GM12878 (cell line): ENCODE data around the gene DUSP8. TPM values are rescaled to one million over a fixed set of nuclear protein-coding genes. Genes with fewer than 3 reads are reported as not detected.

Experiments used
- ATAC-seq: fragments of 200-7000 bp; cut with Tn5 transposase; 3 replicates; pipeline ENCODE4 v1.9.1; 2020; ENCODE audit warnings: mild to moderate bottlenecking, moderate library complexity
- BruUV-seq: library from RNA; stranded (reverse); fragments of 400-500 nt; replicated peaks from 2 replicates; lab custom pipeline; 2021; lab: Mats Ljungman, UMichigan
- CTCF ChIA-PET: fragments of 300-600 bp; sonication (Branson Sonifier 250); formaldehyde crosslinking; extraction: SDS; loops from one replicate; lab custom pipeline; 2021; ENCODE audit warnings: inconsistent platforms; lab: Yijun Ruan, JAX
- POLR2A ChIA-PET: fragments of 350-600 bp; formaldehyde crosslinking; extraction: SDS; loops from one replicate; lab custom pipeline; 2021; ENCODE audit warnings: inconsistent platforms; lab: Charles Lee
- RAD21 ChIA-PET: fragments of 300-600 bp; sonication (Branson Sonifier 250); formaldehyde crosslinking; loops from one replicate; lab custom pipeline; 2023; ENCODE audit warnings: antibody characterized with exemption; ENCODE audit not compliant: unreplicated experiment; lab: Charles Lee
- SMC1A ChIA-PET: fragments of 300-600 bp; sonication (Branson Sonifier 250); formaldehyde crosslinking; loops from one replicate; lab custom pipeline; 2023; ENCODE audit not compliant: unreplicated experiment, uncharacterized antibody; lab: Charles Lee
- DNase-seq: peaks from one replicate; pipeline ENCODE4 v3.0.0-alpha.2; 2011; ENCODE audit warnings: low read depth, low spot score
- FAIRE-seq: peaks from 3 replicates; lab custom pipeline; 2011; peaks lifted over from hg19 to GRCh38; lab: Jason Lieb, UNC
- H2AFZ ChIP-seq: 2 replicates; pipeline ENCODE4 v1.6.0; 2011; ENCODE audit warnings: low read depth, low read length, control low read depth; ENCODE audit not compliant: control insufficient read depth
- H3K27ac ChIP-seq: 2 replicates; pipeline ENCODE4 v1.5.1; 2011; ENCODE audit warnings: control low read depth; ENCODE audit not compliant: control insufficient read depth, insufficient read depth
- H3K27me3 ChIP-seq, 2 experiments: replicated peaks in 1 of 2; 2 replicates each; pipeline versions ENCODE4 v1.6.0 to v1.6.1; 2011; ENCODE audit warnings: low read length in 1 of 2; ENCODE audit not compliant: control insufficient read depth in 2 of 2, insufficient read depth in 2 of 2
- H3K36me3 ChIP-seq, 2 experiments: 2 replicates each; pipeline ENCODE4 v1.5.1; 2011; ENCODE audit warnings: low read length in 1 of 2; ENCODE audit not compliant: control insufficient read depth in 2 of 2, insufficient read depth in 2 of 2
- H3K4me1 ChIP-seq: 2 replicates; pipeline ENCODE4 v1.6.1; 2011; ENCODE audit warnings: mild to moderate bottlenecking, low read length, moderate library complexity, mixed read lengths; ENCODE audit not compliant: control insufficient read depth, insufficient read depth
- H3K4me2 ChIP-seq: 2 replicates; pipeline ENCODE4 v1.6.0; 2011; ENCODE audit warnings: control low read depth; ENCODE audit not compliant: control insufficient read depth, insufficient read depth
- H3K4me3 ChIP-seq: fragments of 200-600 bp; sonication (generic); 2 replicates; pipeline ENCODE4 v1.5.1; 2016
- H3K79me2 ChIP-seq: 2 replicates; pipeline ENCODE4 v1.6.0; 2011; ENCODE audit warnings: low read length; ENCODE audit not compliant: control insufficient read depth, insufficient read depth
- H3K9ac ChIP-seq: 2 replicates; pipeline ENCODE4 v1.8.0; 2011; ENCODE audit warnings: low read length, control low read depth, mixed read lengths; ENCODE audit not compliant: control insufficient read depth, insufficient read depth
- H3K9me3 ChIP-seq: replicated peaks from 3 replicates; pipeline ENCODE4 v1.5.1; 2011; ENCODE audit warnings: mild to moderate bottlenecking, low read length; ENCODE audit not compliant: control insufficient read depth, insufficient read depth
- H4K20me1 ChIP-seq: 2 replicates; pipeline ENCODE4 v1.6.0; 2011; ENCODE audit not compliant: control insufficient read depth, insufficient read depth
- CHD1 ChIP-seq: IDR thresholded peaks from 2 replicates; pipeline ENCODE4 v1.6.1; 2012; ENCODE audit warnings: low read depth, low read length, improper control_type of control experiment
- CHD4 ChIP-seq: fragments of 200-600 bp; sonication (generic); IDR thresholded peaks from 2 replicates; pipeline ENCODE4 v1.6.1; 2016; ENCODE audit warnings: mild to moderate bottlenecking
- E2F8 ChIP-seq: fragments of 450-650 bp; IDR thresholded peaks from 2 replicates; pipeline ENCODE4 v1.6.1; 2018; ENCODE audit warnings: mild to moderate bottlenecking, low read depth, moderate library complexity; ENCODE audit not compliant: partially characterized antibody
- HDAC2 ChIP-seq: fragments of 200-600 bp; sonication (generic); IDR thresholded peaks from 2 replicates; pipeline ENCODE4 v1.6.1; 2017
- MAX ChIP-seq: IDR thresholded peaks from 2 replicates; pipeline ENCODE4 v1.6.1; 2012; ENCODE audit warnings: low read depth, low read length, improper control_type of control experiment
- NR2C1 ChIP-seq: fragments of 450-650 bp; IDR thresholded peaks from 2 replicates; pipeline ENCODE4 v1.6.1; 2017; ENCODE audit warnings: antibody characterized with exemption, mild to moderate bottlenecking, moderate library complexity
- NR2F1 ChIP-seq: fragments of 450-650 bp; conservative IDR thresholded peaks from 2 replicates; pipeline ENCODE4 v1.6.1; 2017; ENCODE audit warnings: mild to moderate bottlenecking
- POLR2AphosphoS2 ChIP-seq: IDR thresholded peaks from 2 replicates; pipeline ENCODE4 v1.6.1; 2011; ENCODE audit warnings: low read depth, mild to moderate bottlenecking, low read length, improper control_type of control experiment, moderate library complexity
- SMAD1 ChIP-seq: fragments of 450-650 bp; IDR thresholded peaks from 2 replicates; pipeline ENCODE4 v1.6.1; 2018; ENCODE audit warnings: mild to moderate bottlenecking, low read depth; ENCODE audit not compliant: partially characterized antibody
- STAT3 ChIP-seq: IDR thresholded peaks from 2 replicates; pipeline ENCODE4 v1.6.1; 2011; ENCODE audit warnings: low read depth, low read length, improper control_type of control experiment
- ZNF217 ChIP-seq: fragments of 450-650 bp; IDR thresholded peaks from 2 replicates; pipeline ENCODE4 v1.6.1; 2017; ENCODE audit warnings: antibody characterized with exemption, mild to moderate bottlenecking
- ZNF24 ChIP-seq: fragments of 450-650 bp; IDR thresholded peaks from 2 replicates; pipeline ENCODE4 v1.6.1; 2017; ENCODE audit warnings: antibody characterized with exemption, mild to moderate bottlenecking
- ZNF384 ChIP-seq: IDR thresholded peaks from 2 replicates; pipeline ENCODE4 v1.6.1; 2012; ENCODE audit warnings: low read depth, mild to moderate bottlenecking, low read length, improper control_type of control experiment, borderline replicate concordance
- ZSCAN29 ChIP-seq: fragments of 450-650 bp; IDR thresholded peaks from 2 replicates; pipeline ENCODE4 v1.6.1; 2017; ENCODE audit warnings: mild to moderate bottlenecking, moderate library complexity
- ZZZ3 ChIP-seq: IDR thresholded peaks from 2 replicates; pipeline ENCODE4 v1.6.1; 2011; ENCODE audit warnings: low read depth; ENCODE audit not compliant: control insufficient read depth, insufficient read length
- WGBS: methylation state at CpG from one replicate; pipeline ENCODE4 v1.1.6; 2016; ENCODE audit warnings: low lambda C conversion rate; ENCODE audit not compliant: insufficient replicate concordance, insufficient coverage; ENCODE audit errors: missing lambda C conversion rate; 5-methylcytosine and 5-hydroxymethylcytosine counted together
- in situ Hi-C: fragments of 300-500 bp; cut with MboI; formaldehyde crosslinking; loops from 9 replicates; pipeline ENCODE4 v1.14.3; 2018; ENCODE audit warnings: mixed read lengths
- intact Hi-C: fragments of 100-400 bp; cut with micrococcal nuclease; formaldehyde crosslinking; loops from one replicate; pipeline ENCODE4 v1.14.2; 2022; ENCODE audit not compliant: unreplicated experiment
- polyA plus RNA-seq, 11 experiments: library from polyadenylated mRNA; depleted of rRNA in 4 of 11; unstranded in 6 of 11; stranded (reverse) in 5 of 11; fragments of >200 nt; fragmentation: Nextera tagmentation in 4 of 11; fragmentation: Illumina TruSeq in 1 of 11; extraction: Ambion mirVana in 4 of 11; extraction: Trizol in 1 of 11; gene quantifications; 1 replicate in 1 of 11; 2 replicates in 10 of 11; pipeline versions ENCODE4 v1.2.1 to v1.2.3, GENCODE V29; 2011 to 2016; ENCODE audit warnings: inconsistent platforms in 2 of 11, missing spikeins in 2 of 11, low read depth in 1 of 11
- total RNA-seq, 4 experiments: library from RNA; depleted of rRNA in 3 of 4; stranded (reverse); fragments of >200 nt in 3 of 4; fragmentation: Illumina TruSeq in 1 of 4; extraction: Trizol in 1 of 4; gene quantifications; 2 replicates each; pipeline versions ENCODE4 v1.2.1 to v1.2.3, GENCODE V29; 2013 to 2021

Gene DUSP8
- total and polyA plus RNA-seq, 10 of the 15 experiments (the other 5 are each of a cell fraction or from before 2014, with no cell fraction given) = 0.04 to 1.7 (median 0.26) TPM; not detected in 6

GRCh38 chr11:1533342-1533725, 38.7 kb downstream of the DUSP8 start:
- ChIA-PET POLR2A (no interaction called here), CTCF (no interaction called here), SMC1A (no interaction called here), RAD21 (no interaction called here)
- 90% methylated on average over 10 of the region's 10 CpGs for WGBS
- DNase-seq = no peak
- in situ Hi-C loops (no loop called here), intact Hi-C loops (no loop called here)
- Histone ChIP-seq H3K79me2 (peaks cover 8% of the 10 kb centered on the region), H3K27me3 (no peaks in the 10 kb centered on the region), H3K27ac (no peak overlapping the region), H4K20me1 (peaks cover 7% of the 10 kb centered on the region; the same call in 1 of the 2 replicates), H3K9ac (no peak overlapping the region), H3K4me1 (no peaks in the 10 kb centered on the region), H3K9me3 (no peaks in the 10 kb centered on the region), H2AFZ (no peak overlapping the region), H3K4me3 (no peak overlapping the region), H3K36me3 (peaks cover 0 to 3% of the 10 kb centered on the region in 2 experiments; a peak in 3 of 4 replicates), H3K4me2 (no peak overlapping the region)
- ATAC-seq = no peak
- no peak for TF ChIP-seq CHD1
- no peak for TF ChIP-seq ZNF217
- TF ChIP-seq ZZZ3 = no peak
- TF ChIP-seq NR2C1 = no peak
- TF ChIP-seq ZSCAN29 = no peak
- no peak for TF ChIP-seq HDAC2
- no peak for TF ChIP-seq NR2F1
- TF ChIP-seq E2F8 = no peak
- TF ChIP-seq ZNF24 = no peak
- no peak for TF ChIP-seq POLR2AphosphoS2
- no peak for TF ChIP-seq STAT3
- TF ChIP-seq ZNF384 = no peak
- TF ChIP-seq SMAD1 = no peak
- TF ChIP-seq MAX = no peak
- no peak for TF ChIP-seq CHD4
- BruUV-seq = no TSS peak
- FAIRE-seq = no peak
